HepG2 (cell line): ENCODE measurements around the gene DRAP1. TPM values are rescaled to one million over a fixed set of nuclear protein-coding genes. Genes with fewer than 3 reads are reported as not detected.

ENCODE experiments used
- CTCF ChIP-seq: sonication (generic); formaldehyde crosslinking; IDR thresholded peaks from 2 replicates; pipeline ENCODE4 v1.5.0; 2020; ENCODE audit warnings: mild to moderate bottlenecking, missing genetic modification reagents, moderate library complexity
- MTF2 ChIP-seq: sonication (generic); formaldehyde crosslinking; IDR thresholded peaks from 2 replicates; pipeline ENCODE4 v1.5.0; 2020; ENCODE audit warnings: missing genetic modification reagents, borderline replicate concordance
- NFYB ChIP-seq: sonication (generic); formaldehyde crosslinking; IDR thresholded peaks from 2 replicates; pipeline ENCODE4 v1.4.0; 2020; ENCODE audit warnings: missing genetic modification reagents
- PATZ1 ChIP-seq: sonication (generic); formaldehyde crosslinking; IDR thresholded peaks from 2 replicates; pipeline ENCODE4 v1.4.0; 2020; ENCODE audit warnings: missing genetic modification reagents
- ZNF687 ChIP-seq: sonication (generic); formaldehyde crosslinking; IDR thresholded peaks from 2 replicates; pipeline ENCODE4 v1.5.1; 2020; ENCODE audit warnings: mild to moderate bottlenecking, missing genetic modification reagents, moderate library complexity
- ZNF770 ChIP-seq: sonication (generic); formaldehyde crosslinking; IDR thresholded peaks from 2 replicates; pipeline ENCODE4 v1.5.0; 2020; ENCODE audit warnings: mild to moderate bottlenecking, missing genetic modification reagents
- polyA plus RNA-seq, 8 experiments: library from polyadenylated mRNA; depleted of rRNA in 3 of 8; stranded (reverse) in 7 of 8; unstranded in 1 of 8; fragments of >200 nt; fragmentation: Illumina TruSeq in 4 of 8; extraction: Trizol in 4 of 8; gene quantifications; 2 replicates each; pipeline versions ENCODE4 v1.2.1 to v1.2.3, GENCODE V29; 2011 to 2016; ENCODE audit warnings: low read depth in 4 of 8, missing spikeins in 1 of 8, mixed read lengths in 1 of 8; ENCODE audit not compliant: insufficient read depth in 1 of 8
- total RNA-seq, 5 experiments: library from RNA; depleted of rRNA; stranded (reverse); fragments of >200 nt; fragmentation: Illumina TruSeq; extraction: Trizol; gene quantifications; 2 replicates each; pipeline ENCODE4 v1.2.3, GENCODE V29; 2016; ENCODE audit warnings: low read depth in 1 of 5

The DRAP1 gene
- total and polyA plus RNA-seq, 2 of the 13 experiments (the other 11 are each of a cell fraction or from before 2014, with no cell fraction given), result 46.8 to 52.3 TPM

GRCh38 chr11:65947133-65947532 lies 27.9 kb downstream of the DRAP1 start (continued):
- peak; percentile 58 for TF ChIP-seq ZNF687
- 0 out of 2 replicates have a peak, but pooled peaks have one; percentile 22 for TF ChIP-seq PATZ1
- peak; percentile 49; the same call in 1 of the 2 replicates for TF ChIP-seq ZNF770 (CRISPR knock-in tag)
- no peak for TF ChIP-seq NFYB
- no peak for TF ChIP-seq MTF2 (CRISPR knock-in tag)
- peak; percentile 52 for TF ChIP-seq CTCF
